GM10266 (cell line): ENCODE data around the gene BNIP3.
"Not testable (repeated sequence)": the region's sequence is repeated elsewhere in the genome, so short reads cannot be mapped to it uniquely, and the experiment has no call there.

ENCODE experiments used
- DNase-seq: peaks from one replicate; pipeline ENCODE4 v3.0.0; 2012; ENCODE audit errors: extremely low spot score
- TF ChIP-seq, protein P1 (sequence below): IDR thresholded peaks from 2 replicates; pipeline ENCODE4 v1.5.1; 2012; ENCODE audit warnings: mild to moderate bottlenecking, low read depth; ENCODE audit not compliant: control insufficient read depth, insufficient read depth; ENCODE audit errors: missing control alignments

Gene BNIP3

DNA sequence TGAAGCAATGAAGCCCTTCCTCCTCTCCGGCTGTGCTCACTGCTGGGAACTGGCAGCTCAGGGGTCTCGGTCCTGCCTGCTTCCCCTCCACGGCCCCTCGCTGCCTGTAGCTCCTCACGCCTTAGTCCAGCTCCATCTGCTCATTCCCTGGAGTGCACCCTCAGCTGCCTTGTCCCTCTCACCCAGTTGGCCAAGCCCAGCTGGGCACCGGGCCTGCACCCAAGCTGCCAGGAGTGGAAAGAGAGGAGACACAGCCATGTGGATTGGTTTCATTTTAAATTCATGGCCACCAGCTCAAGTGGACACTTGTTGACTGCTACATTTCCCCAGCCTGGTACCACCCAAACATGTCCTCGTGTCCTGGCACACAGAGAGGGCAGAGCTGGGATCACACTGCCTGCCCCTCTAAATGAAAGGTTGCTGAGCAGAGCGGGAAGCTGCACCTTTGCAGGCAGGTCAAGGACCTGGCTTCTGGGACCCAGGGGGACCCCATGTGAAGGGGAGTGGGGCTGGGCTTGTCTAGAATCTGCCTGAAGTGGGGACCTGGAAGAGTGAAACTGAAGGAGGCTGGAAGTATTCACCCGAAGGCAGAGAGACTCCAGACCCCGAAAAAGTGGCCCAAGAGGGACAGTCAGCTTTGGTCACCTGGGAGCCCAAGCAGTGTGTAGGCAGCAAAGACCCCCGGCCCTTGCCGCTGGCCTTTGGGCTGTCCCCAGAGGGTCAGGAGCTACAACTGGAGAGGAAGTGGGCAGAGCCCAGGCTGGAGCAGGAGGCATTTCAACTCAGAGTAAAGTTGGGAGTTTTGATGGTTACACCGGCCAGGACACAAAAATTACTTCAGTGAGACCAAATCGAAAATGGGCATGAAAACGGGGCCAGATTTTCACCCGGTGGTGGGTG is 15.0 kb upstream of the BNIP3 start:
- no peak for DNase-seq
- TF ChIP-seq, protein P1, sequence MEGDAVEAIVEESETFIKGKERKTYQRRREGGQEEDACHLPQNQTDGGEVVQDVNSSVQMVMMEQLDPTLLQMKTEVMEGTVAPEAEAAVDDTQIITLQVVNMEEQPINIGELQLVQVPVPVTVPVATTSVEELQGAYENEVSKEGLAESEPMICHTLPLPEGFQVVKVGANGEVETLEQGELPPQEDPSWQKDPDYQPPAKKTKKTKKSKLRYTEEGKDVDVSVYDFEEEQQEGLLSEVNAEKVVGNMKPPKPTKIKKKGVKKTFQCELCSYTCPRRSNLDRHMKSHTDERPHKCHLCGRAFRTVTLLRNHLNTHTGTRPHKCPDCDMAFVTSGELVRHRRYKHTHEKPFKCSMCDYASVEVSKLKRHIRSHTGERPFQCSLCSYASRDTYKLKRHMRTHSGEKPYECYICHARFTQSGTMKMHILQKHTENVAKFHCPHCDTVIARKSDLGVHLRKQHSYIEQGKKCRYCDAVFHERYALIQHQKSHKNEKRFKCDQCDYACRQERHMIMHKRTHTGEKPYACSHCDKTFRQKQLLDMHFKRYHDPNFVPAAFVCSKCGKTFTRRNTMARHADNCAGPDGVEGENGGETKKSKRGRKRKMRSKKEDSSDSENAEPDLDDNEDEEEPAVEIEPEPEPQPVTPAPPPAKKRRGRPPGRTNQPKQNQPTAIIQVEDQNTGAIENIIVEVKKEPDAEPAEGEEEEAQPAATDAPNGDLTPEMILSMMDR, result no peak

DNA sequence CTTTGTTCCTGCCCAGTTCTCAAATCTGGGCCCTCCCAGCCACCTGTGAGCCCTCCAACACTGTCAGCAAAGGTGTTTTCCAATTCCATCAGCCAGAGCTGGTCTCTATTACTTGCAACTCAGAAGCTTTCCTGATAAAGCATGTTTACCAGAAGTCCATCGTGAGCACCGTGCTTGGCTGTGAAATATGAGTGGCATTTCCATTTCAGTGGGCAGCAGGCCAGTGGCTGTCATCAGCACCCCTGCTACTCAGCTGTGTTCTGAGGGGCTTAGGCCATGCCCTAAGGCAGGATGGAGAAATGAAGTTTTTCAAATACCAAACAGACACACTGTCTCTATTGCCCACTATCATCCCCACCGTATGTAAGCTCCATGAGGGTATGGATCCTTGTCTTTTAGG is 12.7 kb upstream of the BNIP3 start:
- no peak for DNase-seq
- TF ChIP-seq, protein P1, result no peak

DNA sequence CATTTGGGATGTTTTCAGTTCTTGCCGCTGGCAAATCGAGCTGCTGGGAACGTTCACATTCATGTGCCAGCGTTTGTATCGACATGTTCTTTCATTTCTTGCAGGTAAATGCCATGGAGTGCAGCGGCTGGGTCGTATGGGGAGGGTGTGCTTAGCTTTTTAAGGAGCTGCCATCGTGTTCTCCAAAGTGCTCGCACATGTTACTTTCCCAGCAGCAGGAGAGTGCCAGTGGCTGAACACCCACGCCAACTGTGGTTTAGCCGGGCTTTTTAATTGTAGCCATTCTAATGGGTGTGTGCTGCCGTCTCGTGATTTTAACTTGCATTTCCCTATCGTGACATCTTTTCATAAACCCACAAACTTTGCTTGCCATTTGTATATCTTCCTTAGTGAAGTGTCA is 11.6 kb upstream of the BNIP3 start:
- no peak for DNase-seq
- TF ChIP-seq, protein P1, result no peak

DNA sequence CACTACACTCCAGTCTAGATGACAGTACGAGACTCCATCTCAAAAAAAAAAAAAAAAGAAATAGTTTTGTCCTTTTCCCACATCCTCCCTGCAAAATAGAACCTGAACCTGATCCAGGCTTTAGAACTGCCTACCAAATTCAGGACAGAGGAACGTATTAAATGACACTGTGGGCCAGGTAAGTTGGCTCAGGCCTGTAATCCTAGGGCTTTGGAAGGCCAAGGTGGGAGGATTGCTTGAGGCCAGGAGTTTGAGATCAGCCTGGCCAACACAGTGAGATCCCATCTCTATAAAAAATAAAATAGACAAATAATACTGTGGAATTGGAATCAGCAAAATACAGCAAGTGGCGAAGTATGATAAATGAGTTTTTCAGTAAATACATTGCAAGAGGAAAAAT is 10.0 kb upstream of the BNIP3 start:
- TF ChIP-seq, protein P1, result no peak
- DNase-seq, result no peak

DNA sequence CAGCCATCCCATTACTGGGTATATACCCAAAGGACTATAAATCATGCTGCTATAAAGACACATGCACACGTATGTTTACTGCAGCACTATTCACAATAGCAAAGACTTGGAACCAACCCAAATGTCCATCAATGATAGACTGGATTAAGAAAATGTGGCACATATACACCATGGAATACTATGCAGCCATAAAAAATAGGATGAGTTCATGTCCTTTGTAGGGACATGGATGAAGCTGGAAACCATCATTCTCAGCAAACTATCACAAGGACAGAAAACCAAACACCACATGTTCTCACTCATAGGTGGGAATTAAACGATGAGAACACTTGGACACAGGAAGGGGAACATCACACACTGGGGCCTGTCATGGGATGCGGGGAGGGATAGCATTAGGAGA is 6.1 kb upstream of the BNIP3 start:
- not testable (repeated sequence) for DNase-seq

DNA sequence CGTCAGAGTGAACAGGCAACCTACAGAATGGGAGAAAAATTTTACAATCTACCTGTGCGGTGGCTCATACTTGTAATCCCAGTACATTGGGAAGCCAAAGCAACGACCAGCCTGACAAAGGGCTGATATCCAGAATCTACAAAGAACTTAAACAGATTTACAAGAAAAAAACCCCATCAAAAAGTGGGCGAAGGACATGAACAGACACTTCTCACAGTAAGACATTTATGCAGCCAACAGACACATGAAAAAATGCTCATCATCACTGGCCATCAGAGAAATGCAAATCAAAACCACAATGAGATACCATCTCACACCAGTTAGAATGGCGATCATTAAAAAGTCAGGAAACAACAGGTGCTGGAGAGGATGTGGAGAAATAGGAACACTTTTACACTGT is 5.6 kb upstream of the BNIP3 start:
- not testable (repeated sequence) for DNase-seq

DNA sequence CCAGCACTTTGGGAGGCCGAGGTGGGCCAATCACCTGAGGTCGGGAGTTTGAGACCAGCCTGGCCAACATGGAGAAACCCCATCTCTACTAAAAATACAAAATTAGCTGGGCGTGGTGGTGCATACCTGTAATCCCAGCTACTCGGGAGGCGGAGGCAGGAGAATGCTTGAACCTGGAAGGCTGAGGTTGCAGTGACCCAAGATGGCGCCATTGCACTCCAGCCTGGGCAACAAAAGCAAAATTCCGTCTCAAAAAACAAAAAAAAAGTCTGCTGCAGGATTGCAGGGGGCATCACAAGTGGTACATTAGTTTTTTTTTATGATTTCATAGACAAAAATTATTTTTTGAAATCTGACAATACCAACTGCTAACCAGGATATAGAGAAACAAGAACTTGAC is 5.1 kb upstream of the BNIP3 start:
- not testable (repeated sequence) for DNase-seq

DNA sequence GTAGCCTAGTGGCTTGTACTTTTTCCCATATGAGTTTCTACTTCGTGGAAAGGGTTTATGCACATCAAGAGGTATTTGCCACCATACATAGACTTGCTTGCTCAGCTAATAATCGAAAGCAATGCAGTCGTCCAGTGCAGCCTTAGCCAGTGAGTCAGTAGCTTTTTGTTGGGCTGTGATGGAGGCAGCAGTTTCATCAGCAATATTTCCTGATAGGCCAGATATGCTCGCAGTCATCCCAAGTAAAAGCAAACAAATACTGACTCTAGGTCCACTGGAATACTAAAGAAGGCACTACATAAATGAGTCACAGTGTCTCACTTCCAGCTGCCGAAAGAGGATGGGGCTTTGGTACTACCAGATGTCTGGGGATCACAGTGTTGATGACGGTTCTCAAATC is 2.1 kb upstream of the BNIP3 start:
- TF ChIP-seq, protein P1, result no peak
- no peak for DNase-seq

DNA sequence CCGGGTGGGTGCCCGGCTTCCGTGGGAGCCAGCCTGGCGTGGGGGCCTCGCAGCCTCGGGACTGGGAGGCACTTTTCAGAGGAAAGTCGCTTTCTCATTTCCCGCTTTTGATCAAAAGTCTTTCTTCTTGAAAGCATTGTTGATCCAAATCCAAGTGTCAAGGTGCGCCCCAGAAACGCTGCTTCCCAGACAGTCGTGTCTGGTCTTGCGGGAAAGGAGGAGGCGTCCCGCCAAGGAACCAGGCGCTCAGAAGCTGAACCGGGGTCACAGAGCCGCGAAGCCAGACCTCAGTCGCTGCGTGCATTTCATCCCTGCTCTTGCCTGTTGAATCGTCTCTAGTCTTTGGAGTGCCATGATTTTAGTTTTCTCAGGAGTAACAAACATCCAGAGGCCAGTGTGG is 1.1 kb upstream of the BNIP3 start:
- TF ChIP-seq, protein P1, result no peak
- DNase-seq, result no peak
